Stimulated activated CD8-positive, alpha-beta memory T cell treated with anti-CD3 and anti-CD28 coated beads, Interleukin-12 subunit alpha, Interleukin-12 subunit beta, amount 100 ng/mL, for 4 hours (primary cell): Measurements from ENCODE around the gene NRCAM.

Source experiments
- DNase-seq: peaks from one replicate; pipeline ENCODE4 v3.0.0-alpha.2; 2020; ENCODE audit warnings: low read depth

Gene NRCAM

DNA sequence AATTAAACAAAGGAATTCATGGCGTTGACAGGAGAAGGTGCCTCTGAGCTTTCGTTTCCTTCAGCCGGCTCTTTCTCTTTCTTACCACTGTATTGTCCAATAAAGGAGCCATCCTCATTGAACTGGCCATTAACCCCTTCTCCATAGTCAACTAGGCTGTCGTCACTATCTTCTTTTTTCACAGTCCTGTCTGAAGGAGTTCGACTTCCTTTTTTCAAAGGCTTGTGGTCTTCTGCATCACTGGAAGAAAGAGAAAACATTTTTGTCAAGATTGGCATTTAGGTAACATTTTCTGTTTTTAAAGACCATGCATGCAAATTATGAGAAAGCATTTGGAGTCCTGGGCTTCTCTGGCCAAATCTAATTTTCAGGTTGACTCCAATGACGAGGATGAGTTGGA is 306.3 kb downstream of the NRCAM start:
- DNase-seq: no peak

DNA sequence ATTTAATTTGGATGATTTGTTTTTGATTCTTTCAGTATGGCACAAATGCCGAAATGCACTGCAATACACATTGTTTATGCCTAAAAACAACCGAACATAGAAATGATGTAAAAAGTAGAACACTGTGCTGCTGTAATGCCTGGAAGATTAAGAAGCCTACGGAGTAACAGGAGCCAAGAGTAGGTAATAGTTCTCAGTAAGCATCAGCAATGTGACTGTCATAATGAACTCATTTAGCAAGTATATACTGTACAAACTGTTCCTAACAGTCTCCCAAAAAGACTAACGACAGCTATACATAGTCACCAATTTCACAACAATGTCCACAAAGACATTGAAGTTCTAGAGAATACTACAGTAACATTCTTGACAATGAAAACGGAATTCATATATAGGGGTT is 307.1 kb downstream of the NRCAM start:
- no peak for DNase-seq

DNA sequence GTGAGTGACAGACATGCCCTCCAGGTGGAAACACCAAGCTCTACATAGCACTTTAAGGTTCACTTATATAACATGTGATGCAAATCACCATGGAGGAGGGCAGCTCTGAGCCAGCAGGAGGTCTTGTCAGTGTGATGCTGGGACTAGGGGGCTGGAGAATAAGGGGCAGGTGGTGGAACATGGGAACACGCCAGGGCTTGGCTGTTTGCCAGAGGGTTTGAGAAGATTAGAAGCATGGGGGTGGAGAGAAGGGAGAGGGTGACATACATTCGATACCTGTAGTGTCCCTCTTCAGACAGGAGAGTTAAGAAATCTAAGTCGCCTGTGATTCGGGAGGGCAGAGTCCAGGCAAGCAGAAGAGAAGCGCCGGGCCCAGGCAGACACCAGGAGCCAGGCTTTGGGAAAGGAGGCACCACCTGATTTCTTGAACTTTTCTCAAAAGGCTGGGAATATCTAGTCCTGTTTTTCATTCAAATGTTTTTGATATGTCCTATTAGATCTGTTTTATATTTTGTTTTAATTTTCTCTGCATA is 309.1 kb downstream of the NRCAM start:
- no peak for DNase-seq

GRCh38 chr7:108146070-108146842 is 310.0 kb downstream of the NRCAM start:
- DNase-seq: no peak

GRCh38 chr7:108145401-108145800 is 310.8 kb downstream of the NRCAM start:
- DNase-seq: no peak

GRCh38 chr7:108144931-108145330 is 311.3 kb downstream of the NRCAM start:
- no peak for DNase-seq

DNA sequence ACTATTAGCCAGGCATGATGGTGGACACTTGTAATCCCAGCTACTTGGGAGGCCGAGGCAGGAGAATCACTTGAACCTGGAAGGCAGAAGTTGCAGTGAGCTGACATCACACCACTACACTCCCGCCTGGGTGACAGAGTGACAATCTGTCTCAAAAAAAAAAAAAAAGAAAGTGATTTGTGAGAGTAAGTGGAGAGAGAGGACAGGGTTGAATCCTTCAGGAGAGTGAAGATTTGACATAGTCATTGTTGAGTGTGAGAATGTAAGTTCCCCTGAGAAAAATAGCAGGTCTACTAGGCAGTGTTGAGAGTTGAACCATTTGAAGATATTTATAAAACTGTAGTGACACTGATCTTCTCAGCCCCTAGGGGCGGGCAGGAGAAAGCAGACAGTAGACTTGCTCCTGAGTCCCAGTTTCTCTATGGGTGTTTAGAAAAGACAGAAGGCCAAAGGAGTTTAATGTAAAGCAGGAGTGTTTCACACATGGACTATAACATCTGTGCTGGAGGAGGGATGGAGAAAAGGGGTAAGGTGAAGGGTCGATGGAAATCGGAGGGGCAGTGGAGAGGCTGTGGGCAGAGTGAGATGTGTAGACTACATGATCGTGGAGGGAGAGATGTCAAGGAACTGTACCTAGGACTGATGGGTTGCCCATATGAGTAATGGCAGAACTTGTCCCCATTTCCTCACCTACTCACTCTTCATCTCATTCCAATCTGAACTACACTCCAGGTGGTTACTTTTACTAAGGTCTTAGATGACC is 312.4 kb downstream of the NRCAM start:
- DNase-seq: no peak

GRCh38 chr7:108142675-108143259 is 313.5 kb downstream of the NRCAM start:
- no peak for DNase-seq

DNA sequence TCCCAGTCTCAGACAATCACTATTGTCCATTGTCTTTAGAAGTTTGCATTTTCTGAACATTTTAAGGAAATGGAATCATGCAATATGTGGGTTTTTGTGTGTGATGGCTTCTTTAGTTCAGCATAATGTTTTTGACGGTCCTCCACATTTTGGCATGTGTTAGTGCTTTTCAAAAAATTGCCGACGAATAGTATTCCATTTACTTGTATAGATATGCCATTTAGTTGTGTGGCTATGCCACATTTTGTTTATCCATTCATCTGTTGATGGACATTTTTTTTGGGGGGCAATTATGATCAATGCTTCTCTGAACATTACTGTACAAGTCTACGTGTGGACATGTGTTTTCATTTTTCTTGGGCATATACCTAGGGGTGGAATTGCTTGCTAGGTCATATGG is 314.1 kb downstream of the NRCAM start:
- DNase-seq: no peak

GRCh38 chr7:108140671-108141070 is 315.6 kb downstream of the NRCAM start:
- no peak for DNase-seq

GRCh38 chr7:108138911-108139310 is 317.3 kb downstream of the NRCAM start:
- no peak for DNase-seq

- DNase-seq: no peak
These were observed 318.2 kb downstream of the NRCAM start for GRCh38 chr7:108137993-108138392.

GRCh38 chr7:108137040-108137439 is 319.2 kb downstream of the NRCAM start:
- no peak for DNase-seq

DNA sequence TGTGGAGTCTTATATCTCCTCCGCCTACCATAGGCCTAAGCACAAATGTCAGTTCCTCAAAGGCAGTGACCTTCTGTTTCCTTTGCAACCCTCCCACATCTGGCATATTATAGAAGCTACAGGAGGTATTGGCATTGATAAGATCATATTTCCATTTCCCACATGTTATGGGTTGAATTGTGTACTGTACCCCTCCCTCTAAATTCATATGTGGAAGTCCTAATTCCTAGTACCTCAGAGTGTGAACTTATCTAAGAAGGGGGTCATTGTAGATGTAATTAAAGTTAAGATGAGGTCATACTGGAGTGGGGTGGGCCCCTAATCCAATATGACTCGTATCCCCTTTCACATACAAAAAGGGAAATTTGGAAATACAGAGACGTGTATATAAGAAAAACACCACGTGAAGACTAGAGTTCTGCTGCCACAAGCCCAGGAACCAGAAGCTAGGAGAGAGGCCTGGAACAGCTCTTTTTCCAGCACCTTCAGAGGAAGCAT is 320.0 kb downstream of the NRCAM start:
- no peak for DNase-seq

- DNase-seq: no peak
These were observed 320.6 kb downstream of the NRCAM start for GRCh38 chr7:108135446-108136190.

- no peak for DNase-seq
These were observed 321.8 kb downstream of the NRCAM start for GRCh38 chr7:108134486-108134885.

- DNase-seq: no peak
These were observed 323.5 kb downstream of the NRCAM start for GRCh38 chr7:108132551-108133265.

GRCh38 chr7:108130261-108130660 is 326.0 kb downstream of the NRCAM start, which contains the start of gene LAMB4:
LAMB4 (minus strand) TSS chr7:108130361; CDS start chr7:108123164, 7,197 bp downstream.
- DNase-seq: no peak

DNA sequence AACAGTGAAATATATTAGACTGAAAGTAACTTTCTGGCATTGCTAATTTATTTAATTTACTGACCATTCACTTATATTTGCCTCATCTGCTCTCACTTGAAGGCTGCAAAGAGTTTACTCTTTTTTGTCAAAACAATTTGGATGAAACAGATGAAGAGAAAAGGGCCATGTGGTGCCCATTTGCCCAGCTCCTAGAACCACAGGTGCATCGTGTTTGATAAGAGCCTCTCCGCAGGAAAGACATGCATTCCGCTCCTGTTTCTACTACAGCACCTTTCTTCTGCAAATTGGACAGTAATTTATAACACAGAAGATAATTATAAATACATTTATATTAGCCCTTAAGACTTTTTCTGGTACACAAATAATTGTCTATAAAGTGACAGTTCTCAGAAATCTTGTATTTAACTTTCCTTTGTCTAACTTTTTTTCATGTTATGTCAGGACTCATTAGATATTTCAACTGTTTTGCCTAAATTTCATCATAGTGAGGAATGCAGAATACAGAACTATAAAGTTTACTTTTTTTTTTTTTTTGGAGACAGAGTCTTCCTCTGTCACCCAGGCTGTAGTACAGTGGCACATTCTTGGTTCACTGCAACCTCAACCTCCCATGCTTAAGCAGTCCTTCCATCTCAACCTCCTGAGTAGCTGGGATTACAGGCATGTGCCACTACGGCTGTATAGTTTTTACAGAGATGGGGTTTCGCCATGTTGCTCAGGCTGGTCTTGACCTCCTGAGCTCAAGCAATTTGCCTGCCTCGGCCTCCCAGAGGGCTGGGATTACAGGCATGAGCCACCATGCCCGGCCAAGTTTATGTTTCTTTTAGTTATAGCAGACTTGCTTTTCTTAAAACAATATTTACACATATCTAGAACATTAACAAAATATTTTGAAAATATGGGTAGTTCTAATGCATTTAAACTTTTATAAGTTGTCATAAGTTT is 326.9 kb downstream of the NRCAM start:
- DNase-seq: no peak

- no peak for DNase-seq
These were observed 327.7 kb downstream of the NRCAM start for GRCh38 chr7:108128514-108128913.
